Measurements from ENCODE around the gene GMNC.

The GMNC gene

GRCh38 chr3:190807719-190808375 is 54.6 kb downstream of the GMNC start:
- POLR2A ChIA-PET (ENCODE audit: low non-redundant PET) = no interaction called here
- no peak for DNase-seq (ENCODE audit: low spot score)
- CTCF ChIA-PET = no interaction called here
- no peak for TF ChIP-seq CTCF (conservative IDR thresholded peaks at IDR 0.05; ENCODE audit: low read depth)
- no peak overlapping the region for H3K27ac ChIP-seq

Measured in RWPE1 (cell line).